Measurements from ENCODE around the gene CSF1R.

The CSF1R gene

DNA sequence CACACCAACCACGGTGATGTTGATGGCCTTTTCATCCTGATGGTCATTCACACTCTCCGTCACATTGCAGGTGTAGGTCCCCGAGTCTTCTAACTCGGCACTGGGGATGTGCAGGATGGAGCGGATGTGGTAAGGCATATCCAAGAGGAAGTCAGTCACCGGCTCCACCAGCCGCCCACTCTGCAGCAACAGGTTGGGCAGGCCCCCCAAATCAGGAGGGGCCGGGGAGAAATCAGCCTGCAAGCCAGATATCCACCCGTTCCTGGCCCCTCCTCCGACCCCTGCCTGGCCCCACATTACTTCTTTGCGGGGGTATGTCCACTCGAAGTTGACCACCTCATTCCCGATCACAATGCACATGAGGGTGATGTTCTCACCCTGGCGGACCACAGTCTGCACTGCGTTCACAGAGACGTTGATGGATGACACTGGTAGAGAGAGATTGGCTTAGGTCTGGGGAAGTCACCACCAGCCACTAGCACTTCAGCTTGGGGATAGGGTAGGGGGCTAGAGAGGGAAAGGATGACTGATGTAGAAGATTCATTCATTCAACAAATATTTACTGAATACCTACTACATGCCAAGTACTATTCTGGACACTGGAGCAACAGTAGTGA is 47.3 kb upstream of the CSF1R start:
- ATAC-seq (ENCODE audit: insufficient read depth, low read depth) = no peak
- Histone ChIP-seq H3K27ac (ENCODE audit: low read length) (no peak overlapping the region), H3K9me3 (ENCODE audit: insufficient read depth, low read length, severe bottlenecking) (no peaks in the 10 kb centered on the region), H4K20me1 (ENCODE audit: insufficient read depth, low read length) (0 out of 2 replicates have a peak, but pooled peaks cover 5% of the 10 kb centered on the region), H3K4me3 (ENCODE audit: low read depth in 1 of 2, low read length in 2 of 2) (no peak overlapping the region), H3K4me2 (ENCODE audit: insufficient read depth, low read length) (no peak overlapping the region), H3K79me2 (ENCODE audit: insufficient read depth, low read length) (no peaks in the 10 kb centered on the region), H3K36me3 (ENCODE audit: insufficient read depth, low read length) (no peaks in the 10 kb centered on the region; the same call in 1 of the 2 replicates), H3K4me1 (ENCODE audit: insufficient read depth, low read length) (no peaks in the 10 kb centered on the region), H2AFZ (ENCODE audit: low read depth, low read length) (no peak overlapping the region), H3K27me3 (ENCODE audit: insufficient read depth, low read length, poor library complexity) (no peaks in the 10 kb centered on the region), H3K9ac (ENCODE audit: low read depth, low read length) (no peak overlapping the region)
- no peak for TF ChIP-seq EZH2 (IDR thresholded peaks at IDR 0.05; ENCODE audit: borderline replicate concordance, low read depth, low read length, severe bottlenecking)
- TF ChIP-seq CTCF (IDR thresholded peaks at IDR 0.05; ENCODE audit: borderline replicate concordance, extremely low read depth, low read length, poor library complexity, severe bottlenecking) = no peak
- no peak for DNase-seq

DNA sequence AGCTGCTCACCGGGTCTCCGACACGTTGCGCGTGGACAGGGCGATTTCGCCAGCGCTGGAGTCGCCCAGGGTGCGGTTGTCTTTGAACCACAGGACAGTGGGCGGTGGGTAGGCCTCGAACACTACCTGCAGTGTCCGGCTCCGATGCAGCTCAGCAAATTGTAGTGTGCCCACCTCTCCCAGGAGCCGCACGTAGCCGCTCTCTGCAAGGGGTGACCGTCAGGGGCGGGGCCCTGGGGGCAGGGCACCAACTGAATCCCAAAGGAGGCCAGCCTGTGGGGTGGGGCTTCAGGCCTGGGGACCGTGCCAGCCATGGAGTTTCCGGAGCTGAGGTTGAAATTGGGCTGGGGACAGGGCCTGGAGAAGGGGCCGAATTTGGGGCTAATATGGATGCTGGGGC is 46.4 kb upstream of the CSF1R start:
- no peak overlapping the region for H3K9ac ChIP-seq (ENCODE audit: low read depth, low read length)
- H3K27ac ChIP-seq (ENCODE audit: low read length) = no peak overlapping the region
- TF ChIP-seq EZH2 (IDR thresholded peaks at IDR 0.05; ENCODE audit: borderline replicate concordance, low read depth, low read length, severe bottlenecking) = no peak
- TF ChIP-seq CTCF (IDR thresholded peaks at IDR 0.05; ENCODE audit: borderline replicate concordance, extremely low read depth, low read length, poor library complexity, severe bottlenecking) = no peak
- H3K4me3 ChIP-seq (ENCODE audit: low read depth in 1 of 2, low read length in 2 of 2) = no peak overlapping the region
- H3K9me3 ChIP-seq (ENCODE audit: insufficient read depth, low read length, severe bottlenecking) = no peaks in the 10 kb centered on the region
- H3K27me3 ChIP-seq (ENCODE audit: insufficient read depth, low read length, poor library complexity) = no peaks in the 10 kb centered on the region
- H3K4me1 ChIP-seq (ENCODE audit: insufficient read depth, low read length) = no peaks in the 10 kb centered on the region
- H2AFZ ChIP-seq (ENCODE audit: low read depth, low read length) = no peak overlapping the region
- H3K4me2 ChIP-seq (ENCODE audit: insufficient read depth, low read length) = no peak overlapping the region
- no peaks in the 10 kb centered on the region; the same call in 1 of the 2 replicates for H3K36me3 ChIP-seq (ENCODE audit: insufficient read depth, low read length)
- 0 out of 2 replicates have a peak, but pooled peaks cover 5% of the 10 kb centered on the region for H4K20me1 ChIP-seq (ENCODE audit: insufficient read depth, low read length)
- DNase-seq (no peak), ATAC-seq (ENCODE audit: insufficient read depth, low read depth) (no peak)
- no peaks in the 10 kb centered on the region for H3K79me2 ChIP-seq (ENCODE audit: insufficient read depth, low read length)

- no peaks in the 10 kb centered on the region for H3K79me2 ChIP-seq (ENCODE audit: insufficient read depth, low read length)
- no peaks in the 10 kb centered on the region; the same call in 1 of the 2 replicates for H3K36me3 ChIP-seq (ENCODE audit: insufficient read depth, low read length)
- no peaks in the 10 kb centered on the region for H3K27me3 ChIP-seq (ENCODE audit: insufficient read depth, low read length, poor library complexity)
- no peak overlapping the region for H3K4me3 ChIP-seq (ENCODE audit: low read depth in 1 of 2, low read length in 2 of 2)
- no peaks in the 10 kb centered on the region for H3K9me3 ChIP-seq (ENCODE audit: insufficient read depth, low read length, severe bottlenecking)
- no peak overlapping the region for H2AFZ ChIP-seq (ENCODE audit: low read depth, low read length)
- H3K4me1 ChIP-seq (ENCODE audit: insufficient read depth, low read length) = no peaks in the 10 kb centered on the region
- no peak for DNase-seq
- no peak overlapping the region for H3K27ac ChIP-seq (ENCODE audit: low read length)
- H3K4me2 ChIP-seq (ENCODE audit: insufficient read depth, low read length) = no peak overlapping the region
- no peak for TF ChIP-seq EZH2 (IDR thresholded peaks at IDR 0.05; ENCODE audit: borderline replicate concordance, low read depth, low read length, severe bottlenecking)
- no peak for TF ChIP-seq CTCF (IDR thresholded peaks at IDR 0.05; ENCODE audit: borderline replicate concordance, extremely low read depth, low read length, poor library complexity, severe bottlenecking)
- 0 out of 2 replicates have a peak, but pooled peaks cover 5% of the 10 kb centered on the region for H4K20me1 ChIP-seq (ENCODE audit: insufficient read depth, low read length)
- H3K9ac ChIP-seq (ENCODE audit: low read depth, low read length) = no peak overlapping the region
- ATAC-seq (ENCODE audit: insufficient read depth, low read depth) = no peak
Measured at GRCh38 chr5:150131978-150132694, 45.8 kb upstream of the CSF1R start.
